K562 (cell line): ENCODE results near the gene IRX3. TPM values are rescaled to one million over a fixed set of nuclear protein-coding genes. Genes with fewer than 3 reads are reported as not detected.

Experiments
- ATAC-seq: fragments of 200-7000 bp; cut with Tn5 transposase; 3 replicates; pipeline ENCODE4 v1.9.1; 2020; ENCODE audit warnings: moderate library complexity
- BruUV-seq: library from RNA; stranded (reverse); fragments of 400-500 nt; replicated peaks from 2 replicates; lab custom pipeline; 2021; lab: Mats Ljungman, UMichigan
- CTCF ChIA-PET: fragments of 300-600 bp; formaldehyde crosslinking; extraction: SDS; loops from one replicate; lab custom pipeline; 2021; ENCODE audit warnings: low intra/inter-chr PET ratio; lab: Yijun Ruan, JAX
- POLR2A ChIA-PET: fragments of 300-600, 350-650 bp; sonication (Branson Sonifier 250); formaldehyde crosslinking; extraction: SDS; loops from one replicate; lab custom pipeline; 2021; ENCODE audit warnings: antibody characterized with exemption, inconsistent platforms; lab: Yijun Ruan, JAX
- DNase-seq, 4 experiments: peaks; one replicate each; pipeline versions ENCODE4 v3.0.0 to v3.0.0-alpha.2; 2011 to 2018; ENCODE audit warnings: low spot score in 3 of 4, mixed read lengths in 3 of 4; ENCODE audit errors: extremely low read depth in 1 of 4
- FAIRE-seq: peaks from 2 replicates; lab custom pipeline; 2011; peaks lifted over from hg19 to GRCh38; lab: Jason Lieb, UNC
- H2AFZ ChIP-seq: 2 replicates; pipeline ENCODE4 v1.6.0; 2011; ENCODE audit warnings: low read depth, low read length, control low read depth, inconsistent platforms
- H3K27ac ChIP-seq: fragments of 200-600 bp; 3 replicates; pipeline ENCODE4 v1.8.0; 2011; ENCODE audit warnings: low read depth, mild to moderate bottlenecking, control low read depth, inconsistent platforms, low read length, moderate library complexity, mixed read lengths; ENCODE audit errors: extremely low read depth
- H3K27me3 ChIP-seq, 2 experiments: fragments of 300-600 bp in 1 of 2; 2 replicates in 1 of 2; 3 replicates in 1 of 2; pipeline versions ENCODE4 v1.6.0 to v1.8.0; 2011; ENCODE audit warnings: inconsistent platforms in 2 of 2, low read length in 2 of 2, mild to moderate bottlenecking in 1 of 2, mixed read lengths in 1 of 2, moderate library complexity in 1 of 2; ENCODE audit not compliant: control insufficient read depth in 2 of 2, insufficient read depth in 2 of 2
- H3K36me3 ChIP-seq: fragments of 300-600 bp; 3 replicates; pipeline ENCODE4 v1.8.0; 2011; ENCODE audit warnings: mild to moderate bottlenecking, low read length, inconsistent platforms; ENCODE audit not compliant: control insufficient read depth, insufficient read depth
- H3K4me1 ChIP-seq, 2 experiments: fragments of 200-600 bp in 1 of 2; replicated peaks in 1 of 2; 2 replicates in 1 of 2; 3 replicates in 1 of 2; pipeline versions ENCODE4 v1.5.1 to v1.8.0; 2011; ENCODE audit warnings: inconsistent platforms in 2 of 2, low read length in 2 of 2, mild to moderate bottlenecking in 1 of 2, mixed read lengths in 1 of 2, moderate library complexity in 1 of 2; ENCODE audit not compliant: control insufficient read depth in 2 of 2, insufficient read depth in 2 of 2
- H3K4me2 ChIP-seq: 2 replicates; pipeline ENCODE4 v1.6.1; 2011; ENCODE audit warnings: low read length, control low read depth, inconsistent platforms, mixed read lengths; ENCODE audit not compliant: insufficient read depth
- H3K4me3 ChIP-seq: fragments of 200-600 bp; sonication (generic), shearing (Covaris generic); 2 replicates; pipeline ENCODE4 v1.5.1; 2016; ENCODE audit warnings: control low read depth, inconsistent platforms
- H3K79me2 ChIP-seq: fragments of 200-600 bp; 3 replicates; pipeline ENCODE4 v1.8.0; 2011; ENCODE audit warnings: low read length, inconsistent platforms; ENCODE audit not compliant: control insufficient read depth, insufficient read depth
- H3K9ac ChIP-seq, 2 experiments: 2 replicates each; pipeline versions ENCODE4 v1.6.0 to v1.6.1; 2011; ENCODE audit warnings: low read depth in 2 of 2, low read length in 2 of 2, control low read depth in 1 of 2, inconsistent platforms in 1 of 2, mild to moderate bottlenecking in 1 of 2, mixed read lengths in 1 of 2; ENCODE audit not compliant: insufficient read depth in 1 of 2
- H3K9me1 ChIP-seq: one replicate; pipeline ENCODE4 v1.6.0; 2011; ENCODE audit warnings: inconsistent platforms, mild to moderate bottlenecking, low read length, moderate library complexity; ENCODE audit not compliant: control insufficient read depth, insufficient read depth
- H3K9me3 ChIP-seq: replicated peaks from 2 replicates; pipeline ENCODE4 v1.5.1; 2011; ENCODE audit warnings: low read depth, low read length, inconsistent platforms; ENCODE audit not compliant: control insufficient read depth, insufficient read depth
- H4K20me1 ChIP-seq: replicated peaks from 2 replicates; pipeline ENCODE4 v1.6.1; 2011; ENCODE audit warnings: low read length, inconsistent platforms, mixed read lengths; ENCODE audit not compliant: control insufficient read depth, insufficient read depth
- FOXK1 ChIP-seq: sonication (generic); formaldehyde crosslinking; IDR thresholded peaks from 2 replicates; pipeline ENCODE4 v1.8.0; 2022; ENCODE audit warnings: missing genetic modification reagents, mild to moderate bottlenecking, borderline replicate concordance
- PHTF2 ChIP-seq: fragments of 250-450 bp; sonication (Bioruptor Pico); IDR thresholded peaks from 2 replicates; pipeline ENCODE4 v1.5.0; 2021; ENCODE audit warnings: mild to moderate bottlenecking
- RBBP5 ChIP-seq: fragments of 200-600 bp; sonication (generic); IDR thresholded peaks from 2 replicates; pipeline ENCODE4 v1.6.1; 2012; ENCODE audit warnings: borderline replicate concordance, mild to moderate bottlenecking, low read length, control low read depth, inconsistent platforms; ENCODE audit not compliant: insufficient read depth, poor library complexity, severe bottlenecking
- RUNX1 ChIP-seq: sonication (generic); IDR thresholded peaks from 2 replicates; pipeline ENCODE4 v1.6.1; 2016; ENCODE audit warnings: antibody characterized with exemption, low read depth
- SAFB2 ChIP-seq: fragments of 200-400 bp; formaldehyde crosslinking; IDR thresholded peaks from 2 replicates; pipeline ENCODE4 v1.6.1; 2018; ENCODE audit warnings: borderline replicate concordance, low read length, low read depth, moderate library complexity; ENCODE audit not compliant: severe bottlenecking
- SLC30A9 ChIP-seq: fragments of 250-450 bp; sonication (Bioruptor Pico); IDR thresholded peaks from 2 replicates; pipeline ENCODE4 v1.8.0; 2022; ENCODE audit warnings: mild to moderate bottlenecking, moderate library complexity
- SMARCA4 ChIP-seq: fragments of 450-650 bp; IDR thresholded peaks from 2 replicates; pipeline ENCODE4 v1.6.1; 2016
- SMC3 ChIP-seq: conservative IDR thresholded peaks from 2 replicates; pipeline ENCODE4 v1.6.1; 2011; ENCODE audit warnings: low read depth, low read length, improper control_type of control experiment; ENCODE audit not compliant: insufficient read depth
- STAG1 ChIP-seq: sonication (generic); formaldehyde crosslinking; IDR thresholded peaks from 2 replicates; pipeline ENCODE4 v1.5.0; 2020; ENCODE audit warnings: missing genetic modification reagents, borderline replicate concordance
- THRAP3 ChIP-seq: fragments of 450-650 bp; IDR thresholded peaks from 2 replicates; pipeline ENCODE4 v1.6.1; 2016; ENCODE audit warnings: mild to moderate bottlenecking, inconsistent platforms, borderline replicate concordance
- ZNF23 ChIP-seq: fragments of 250-450 bp; sonication (Bioruptor Pico); IDR thresholded peaks from 2 replicates; pipeline ENCODE4 v1.4.0; 2020; ENCODE audit warnings: mild to moderate bottlenecking
- ZNF79 ChIP-seq: fragments of 250-450 bp; sonication (Bioruptor Pico); IDR thresholded peaks from 2 replicates; pipeline ENCODE4 v1.4.0; 2020; ENCODE audit warnings: low read depth, mild to moderate bottlenecking, moderate library complexity
- ZSCAN32 ChIP-seq: fragments of 450-650 bp; formaldehyde crosslinking; IDR thresholded peaks from 2 replicates; pipeline ENCODE4 v1.4.0; 2020; ENCODE audit warnings: mild to moderate bottlenecking, moderate library complexity
- WGBS: fragments of 100-300 bp; shearing (Covaris generic); methylation state at CpG from one replicate; pipeline ENCODE4 v1.1.6; 2016; ENCODE audit warnings: low coverage, mixed read lengths; ENCODE audit not compliant: insufficient coverage; ENCODE audit errors: missing lambda C conversion rate; 5-methylcytosine and 5-hydroxymethylcytosine counted together
- in situ Hi-C: fragments of 300-500 bp; cut with MboI; formaldehyde crosslinking; loops from 4 replicates; pipeline ENCODE4 v1.15.0; 2018; ENCODE audit warnings: inconsistent platforms, mixed read lengths
- intact Hi-C: fragments of 100-400 bp; cut with micrococcal nuclease; formaldehyde crosslinking; loops from 2 replicates; pipeline ENCODE4 v1.14.2; 2022
- polyA plus RNA-seq, 8 experiments: library from polyadenylated mRNA; depleted of rRNA in 4 of 8; stranded (reverse) in 5 of 8; unstranded in 3 of 8; fragments of >200 nt; fragmentation: Nextera tagmentation in 2 of 8; fragmentation: Illumina TruSeq in 1 of 8; extraction: Ambion mirVana in 2 of 8; extraction: Trizol in 1 of 8; gene quantifications; 2 replicates each; pipeline versions ENCODE4 v1.2.1 to v1.2.3, GENCODE V29; 2011 to 2014; ENCODE audit warnings: inconsistent platforms in 1 of 8, missing spikeins in 1 of 8
- total RNA-seq, 7 experiments: library from RNA; depleted of rRNA in 6 of 7; stranded (reverse); fragments of >200 nt in 6 of 7; fragmentation: Illumina TruSeq in 2 of 7; extraction: Trizol in 2 of 7; gene quantifications; 2 replicates each; pipeline versions ENCODE4 v1.2.1 to v1.2.3, GENCODE V29; 2011 to 2021; ENCODE audit warnings: low replicate concordance in 1 of 7
- TF ChIP-seq, protein P1 (sequence below): fragments of 450-650 bp; IDR thresholded peaks from 2 replicates; pipeline ENCODE4 v1.6.1; 2016; ENCODE audit warnings: low read depth, mild to moderate bottlenecking, moderate library complexity
- TF ChIP-seq, protein P2 (sequence below): fragments of 200-400 bp; formaldehyde crosslinking; IDR thresholded peaks from 2 replicates; pipeline ENCODE4 v1.6.1; 2017; ENCODE audit warnings: mild to moderate bottlenecking, low read depth, low read length, moderate library complexity

The IRX3 gene
- total and polyA plus RNA-seq, 9 of the 15 experiments (the other 6 are each of a cell fraction or from before 2014, with no cell fraction given), result not detected

DNA sequence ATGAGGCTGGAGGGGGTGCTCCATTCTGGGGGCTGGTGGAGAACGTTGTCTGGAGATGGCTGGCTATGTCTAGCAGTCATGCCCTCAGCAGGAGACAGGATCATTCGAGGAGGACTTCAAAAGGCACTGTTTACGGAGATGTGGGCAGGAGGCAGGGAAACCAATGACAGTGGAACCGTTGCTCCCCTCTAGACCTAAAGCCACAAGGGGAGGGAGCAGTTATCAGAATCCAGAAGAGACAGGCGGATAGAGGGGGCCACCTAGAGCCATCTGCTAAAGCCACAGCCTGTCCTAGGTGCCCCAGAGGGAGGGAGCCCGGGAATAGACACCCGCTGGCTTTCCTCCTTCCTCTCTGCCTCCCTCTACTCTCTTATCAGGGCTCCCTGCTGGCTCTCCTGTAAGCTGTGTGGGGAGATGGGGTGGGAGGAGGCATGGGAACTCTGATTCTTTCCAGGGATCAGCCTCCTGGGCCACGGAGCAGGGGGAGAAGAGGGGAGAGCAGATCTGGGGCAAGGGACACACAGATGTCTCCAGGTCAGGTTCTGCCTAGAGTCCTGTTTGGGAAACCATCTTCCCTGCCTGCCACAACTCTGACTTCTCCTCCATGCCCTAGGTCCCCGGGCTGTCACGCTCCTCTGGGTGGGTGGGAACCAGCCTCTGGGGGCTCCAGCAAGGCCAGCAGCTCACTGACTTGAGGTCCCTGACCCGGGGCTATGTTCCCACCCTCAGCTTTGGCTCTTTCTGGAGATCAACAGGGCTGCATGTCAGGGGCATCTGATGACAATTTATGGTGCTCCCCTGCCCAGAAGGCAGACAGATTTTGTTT is 42.3 kb downstream of the IRX3 start (continued):
- TF ChIP-seq, protein P1, sequence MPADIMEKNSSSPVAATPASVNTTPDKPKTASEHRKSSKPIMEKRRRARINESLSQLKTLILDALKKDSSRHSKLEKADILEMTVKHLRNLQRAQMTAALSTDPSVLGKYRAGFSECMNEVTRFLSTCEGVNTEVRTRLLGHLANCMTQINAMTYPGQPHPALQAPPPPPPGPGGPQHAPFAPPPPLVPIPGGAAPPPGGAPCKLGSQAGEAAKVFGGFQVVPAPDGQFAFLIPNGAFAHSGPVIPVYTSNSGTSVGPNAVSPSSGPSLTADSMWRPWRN, result no peak
- TF ChIP-seq, protein P2, sequence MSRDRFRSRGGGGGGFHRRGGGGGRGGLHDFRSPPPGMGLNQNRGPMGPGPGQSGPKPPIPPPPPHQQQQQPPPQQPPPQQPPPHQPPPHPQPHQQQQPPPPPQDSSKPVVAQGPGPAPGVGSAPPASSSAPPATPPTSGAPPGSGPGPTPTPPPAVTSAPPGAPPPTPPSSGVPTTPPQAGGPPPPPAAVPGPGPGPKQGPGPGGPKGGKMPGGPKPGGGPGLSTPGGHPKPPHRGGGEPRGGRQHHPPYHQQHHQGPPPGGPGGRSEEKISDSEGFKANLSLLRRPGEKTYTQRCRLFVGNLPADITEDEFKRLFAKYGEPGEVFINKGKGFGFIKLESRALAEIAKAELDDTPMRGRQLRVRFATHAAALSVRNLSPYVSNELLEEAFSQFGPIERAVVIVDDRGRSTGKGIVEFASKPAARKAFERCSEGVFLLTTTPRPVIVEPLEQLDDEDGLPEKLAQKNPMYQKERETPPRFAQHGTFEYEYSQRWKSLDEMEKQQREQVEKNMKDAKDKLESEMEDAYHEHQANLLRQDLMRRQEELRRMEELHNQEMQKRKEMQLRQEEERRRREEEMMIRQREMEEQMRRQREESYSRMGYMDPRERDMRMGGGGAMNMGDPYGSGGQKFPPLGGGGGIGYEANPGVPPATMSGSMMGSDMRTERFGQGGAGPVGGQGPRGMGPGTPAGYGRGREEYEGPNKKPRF, result no peak
- TF ChIP-seq PHTF2 (CRISPR knock-in tag) (no peak), FOXK1 (CRISPR knock-in tag) (no peak)
- TF ChIP-seq, all 486 proteins: peak for 3

DNA sequence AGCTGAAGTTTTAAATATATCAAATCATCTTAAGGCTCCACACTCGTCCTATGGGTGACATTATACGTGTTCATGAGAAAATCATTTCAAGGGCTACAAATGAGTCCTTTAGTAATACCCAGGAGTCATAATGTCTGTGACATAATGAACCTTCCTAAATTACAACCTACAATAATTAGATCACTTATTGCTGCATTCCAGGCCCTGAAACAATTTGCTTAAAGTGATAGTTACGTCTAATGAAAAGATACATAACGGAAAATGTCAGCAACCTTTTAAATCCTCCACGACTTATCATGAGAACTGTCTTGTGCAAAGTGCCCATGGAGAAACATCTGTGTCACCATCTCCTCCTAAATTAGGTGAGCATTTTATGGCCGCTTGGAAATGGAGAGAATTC is 43.4 kb downstream of the IRX3 start:
- ChIA-PET POLR2A (interaction anchor here (1.7 kb wide), 1 partner anchor 13 kb away, joined by 5 read pairs; no protein-coding TSS in a partner anchor), CTCF (no interaction called here)
- WGBS, result 2% methylated on average over 6 of the region's 6 CpGs

More for the DNA sequence above, 43.4 kb downstream of the IRX3 start:
- no peak for ATAC-seq
- Histone ChIP-seq H2AFZ (no peak overlapping the region), H3K36me3 (no peaks in the 10 kb centered on the region), H3K79me2 (no peaks in the 10 kb centered on the region), H3K4me1 (no peaks in the 10 kb centered on the region), H3K9me3 (no peaks in the 10 kb centered on the region), H3K9ac (no peak overlapping the region), H3K9me1 (no peaks in the 10 kb centered on the region), H3K4me2 (no peak overlapping the region), H3K27ac (no peak overlapping the region), H3K27me3 (peaks cover 0 to 7% of the 10 kb centered on the region in 2 experiments; a peak in 1 of 5 replicates), H3K4me3 (no peak overlapping the region), H4K20me1 (no peaks in the 10 kb centered on the region)
- in situ Hi-C loops, result no loop called here
- no peak for DNase-seq
- no peak for FAIRE-seq
- intact Hi-C loops, result no loop called here
- no TSS peak for BruUV-seq
- TF ChIP-seq RBBP5 (no peak), RUNX1 (no peak), SLC30A9 (CRISPR knock-in tag) (no peak), ZNF79 (no peak), ZSCAN32 (CRISPR knock-in tag) (no peak), SMARCA4 (no peak), SAFB2 (no peak), THRAP3 (no peak), STAG1 (CRISPR knock-in tag) (no peak), SMC3 (no peak), ZNF23 (CRISPR knock-in tag) (no peak)
- TF ChIP-seq, protein P2, result no peak
